ENCODE data around the gene WDR27.

DNA sequence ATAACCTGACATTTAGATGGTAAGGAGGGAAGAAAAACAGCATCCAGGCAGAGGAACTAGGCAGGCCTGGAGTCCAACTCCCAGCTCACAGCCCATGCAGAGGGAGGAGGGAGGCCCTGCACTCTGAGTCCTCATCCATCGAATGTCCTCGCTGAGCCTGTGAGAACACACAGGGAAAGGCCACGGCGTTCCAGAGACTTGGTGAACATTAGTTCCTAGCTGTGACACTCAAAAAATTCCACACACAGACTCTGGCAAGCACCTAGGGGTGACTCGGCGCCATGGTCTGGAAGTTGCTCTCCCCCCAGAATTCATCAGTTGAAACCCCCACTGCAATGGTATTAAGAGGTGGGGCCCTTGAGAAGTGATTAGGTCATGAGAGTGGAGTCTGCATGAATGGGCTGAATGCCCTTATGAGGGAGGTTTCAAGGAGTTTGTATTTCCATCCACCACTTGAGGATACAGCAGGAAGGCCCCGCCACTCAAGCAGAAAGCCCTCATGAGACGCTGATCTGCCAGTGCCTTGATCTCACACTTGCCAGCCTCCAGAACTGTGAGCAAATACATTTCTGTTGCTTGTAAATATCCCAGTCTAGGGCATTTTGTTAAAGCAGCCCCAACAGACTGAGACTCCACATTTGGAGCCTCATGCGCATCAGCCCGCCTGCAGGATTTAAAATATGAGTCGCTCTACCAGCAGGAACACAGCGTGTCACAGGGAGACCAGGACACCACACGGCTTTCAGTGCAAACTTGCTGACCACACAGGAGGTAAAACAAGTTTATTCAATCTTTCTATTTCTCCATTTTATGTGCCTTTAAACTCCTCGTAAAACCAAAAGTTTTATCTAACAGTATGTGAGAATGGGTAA is 73.9 kb downstream of the WDR27 start:
- TF ChIP-seq GATA2 (IDR thresholded peaks at IDR 0.05; ENCODE audit: low read depth, low read length) (no peak), GATA3 (IDR thresholded peaks at IDR 0.05; ENCODE audit: low read depth, low read length) (no peak)
